Endodermal cell (in vitro differentiated cells): ENCODE results near the gene ACVR1B. TPM values are rescaled to one million over a fixed set of nuclear protein-coding genes. Genes with fewer than 3 reads are reported as not detected.
A peak's percentile ranks its signal among the peaks of the same experiment; 100 is the strongest.

Experiments
- DNase-seq: peaks from one replicate; pipeline ENCODE4 v3.0.0-alpha.2; 2017
- H3K27ac ChIP-seq: 2 replicates; pipeline ENCODE4 v1.5.1; 2013; ENCODE audit warnings: mild to moderate bottlenecking, low read depth, low read length, moderate library complexity
- H3K27me3 ChIP-seq: 2 replicates; pipeline ENCODE4 v1.6.1; 2013; ENCODE audit warnings: mild to moderate bottlenecking, low read length, moderate library complexity; ENCODE audit not compliant: insufficient read depth, control insufficient read depth, poor library complexity, severe bottlenecking
- H3K36me3 ChIP-seq: 2 replicates; pipeline ENCODE4 v1.7.0; 2013; ENCODE audit warnings: mild to moderate bottlenecking, low read length, moderate library complexity; ENCODE audit not compliant: control insufficient read depth, insufficient read depth
- H3K4me1 ChIP-seq: one replicate; pipeline ENCODE4 v1.7.0; 2013; ENCODE audit warnings: low read length; ENCODE audit not compliant: control insufficient read depth, insufficient read depth
- H3K4me3 ChIP-seq: 2 replicates; pipeline ENCODE4 v1.5.1; 2013; ENCODE audit warnings: mild to moderate bottlenecking, low read length, moderate library complexity
- H3K9ac ChIP-seq: 2 replicates; pipeline ENCODE4 v1.6.1; 2013; ENCODE audit warnings: mild to moderate bottlenecking, low read length, moderate library complexity; ENCODE audit not compliant: poor library complexity, severe bottlenecking; ENCODE audit errors: extremely low read depth
- H3K9me3 ChIP-seq: 2 replicates; pipeline ENCODE4 v1.6.1; 2013; ENCODE audit warnings: mild to moderate bottlenecking, low read length, moderate library complexity; ENCODE audit not compliant: control insufficient read depth
- H3K27ac Mint-ChIP-seq: 2 replicates; pipeline ENCODE4 v1.8.0; 2020; ENCODE audit warnings: mixed read lengths
- H3K27me3 Mint-ChIP-seq: 2 replicates; pipeline ENCODE4 v1.8.0; 2021; ENCODE audit warnings: mild to moderate bottlenecking, mixed read lengths; ENCODE audit not compliant: insufficient read depth
- H3K36me3 Mint-ChIP-seq: 2 replicates; pipeline ENCODE4 v1.8.0; 2020; ENCODE audit warnings: low read depth, mixed read lengths
- H3K4me1 Mint-ChIP-seq: 2 replicates; pipeline ENCODE4 v1.8.0; 2020; ENCODE audit warnings: mixed read lengths
- H3K4me3 Mint-ChIP-seq: 2 replicates; pipeline ENCODE4 v1.8.0; 2020; ENCODE audit warnings: mild to moderate bottlenecking, moderate library complexity, mixed read lengths
- H3K9me3 Mint-ChIP-seq: 2 replicates; pipeline ENCODE4 v1.8.0; 2020; ENCODE audit warnings: mild to moderate bottlenecking, mixed read lengths
- CTCF ChIP-seq: fragments of 200-600 bp; sonication (generic); conservative IDR thresholded peaks from 2 replicates; pipeline ENCODE4 v1.5.0; 2021; ENCODE audit warnings: antibody characterized with exemption, mild to moderate bottlenecking
- WGBS, 2 experiments: methylation state at CpG; one replicate each; pipeline versions ENCODE4 v1.1.5 to v1.1.7; 2013; ENCODE audit warnings: missing lambda C conversion rate in 2 of 2, mixed read lengths in 1 of 2; ENCODE audit not compliant: insufficient coverage in 1 of 2, insufficient read length in 1 of 2; 5-methylcytosine and 5-hydroxymethylcytosine counted together
- total RNA-seq, 2 donors: library from RNA; stranded (reverse); fragmentation: NEBNext Ultra II Directional in 1 of 2; extraction: Animal tissue kit (Norgen Biotek cat#: 25700) in 1 of 2; gene quantifications; 2 replicates in 1 of 2; 3 replicates in 1 of 2; pipeline ENCODE4 v1.2.1, GENCODE V29; 2021

Gene ACVR1B
- total RNA-seq, 2 donors from 2014 or later: 48.6 to 59.3 TPM

GRCh38 chr12:51954561-51955361 is 3.3 kb downstream of the ACVR1B start:
- peaks cover 15% of the 10 kb centered on the region for H3K36me3 ChIP-seq
- TF ChIP-seq CTCF: no peak
- peaks cover 14% of the 10 kb centered on the region for H3K27me3 ChIP-seq
- no peaks in the 10 kb centered on the region for H3K9me3 Mint-ChIP-seq
- H3K4me1 ChIP-seq: no peaks in the 10 kb centered on the region
- DNase-seq: peak; percentile 24
- H3K27ac Mint-ChIP-seq: no peak overlapping the region
- no peak overlapping the region for H3K4me3 Mint-ChIP-seq
- 89 to 91% methylated on average over 7 of the region's 7 CpGs for WGBS, 2 experiments
- H3K9ac ChIP-seq: peak overlapping the region; percentile 1
- no peak overlapping the region for H3K27ac ChIP-seq
- H3K27me3 Mint-ChIP-seq: peaks cover 14% of the 10 kb centered on the region
- peaks cover 29% of the 10 kb centered on the region for H3K4me1 Mint-ChIP-seq
- peaks cover 5% of the 10 kb centered on the region for H3K9me3 ChIP-seq
- peak overlapping the region; percentile 99 for H3K4me3 ChIP-seq
- peaks cover 30% of the 10 kb centered on the region for H3K36me3 Mint-ChIP-seq

DNA sequence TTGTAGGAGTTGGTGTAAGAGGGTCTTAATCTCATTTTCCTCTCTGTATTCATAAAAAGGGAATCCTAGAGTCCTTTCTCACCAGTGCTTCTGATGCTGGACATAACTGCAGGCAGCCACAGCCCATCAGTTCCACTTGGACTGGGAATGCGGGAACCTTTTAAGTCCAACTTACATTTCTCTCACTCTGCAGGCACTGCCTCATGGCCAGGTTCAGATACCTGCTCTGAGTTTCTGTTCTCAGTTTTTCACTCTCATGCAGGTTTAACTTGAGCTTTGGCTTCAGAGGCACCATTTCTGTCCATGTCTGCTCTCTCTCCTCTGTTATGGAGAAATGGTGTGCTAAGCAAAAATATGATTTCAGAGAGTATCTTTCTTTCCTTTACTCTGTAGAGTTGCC is 4.2 kb downstream of the ACVR1B start:
- H3K4me3 Mint-ChIP-seq: no peak overlapping the region
- peaks cover 31% of the 10 kb centered on the region for H3K4me1 Mint-ChIP-seq
- Histone ChIP-seq H3K4me3 (no peak overlapping the region), H3K9ac (no peak overlapping the region), H3K9me3 (peaks cover 5% of the 10 kb centered on the region), H3K36me3 (peaks cover 24% of the 10 kb centered on the region), H3K4me1 (no peaks in the 10 kb centered on the region), H3K27ac (no peak overlapping the region), H3K27me3 (peaks cover 4% of the 10 kb centered on the region)
- TF ChIP-seq CTCF: no peak
- 93 to 95% methylated on average over 1 of the region's 1 CpG for WGBS, 2 experiments
- peak; percentile 36 for DNase-seq
- no peak overlapping the region for H3K27ac Mint-ChIP-seq
- H3K36me3 Mint-ChIP-seq: peaks cover 38% of the 10 kb centered on the region
- H3K27me3 Mint-ChIP-seq: peaks cover 6% of the 10 kb centered on the region
- no peaks in the 10 kb centered on the region for H3K9me3 Mint-ChIP-seq

- H3K4me1 ChIP-seq: peaks cover 7% of the 10 kb centered on the region
- peaks cover 35% of the 10 kb centered on the region for H3K4me1 Mint-ChIP-seq
- TF ChIP-seq CTCF: no peak
- H3K36me3 ChIP-seq: peaks cover 36% of the 10 kb centered on the region
- H3K27ac ChIP-seq: no peak overlapping the region
- no peak overlapping the region for H3K4me3 ChIP-seq
- DNase-seq: peak; percentile 33
- H3K9me3 ChIP-seq: peaks cover 8% of the 10 kb centered on the region
- no peaks in the 10 kb centered on the region for H3K27me3 Mint-ChIP-seq
- H3K4me3 Mint-ChIP-seq: no peak overlapping the region
- WGBS, 2 experiments: 94 to 98% methylated on average over 6 to 13 of the region's 13 CpGs
- H3K9ac ChIP-seq: no peak overlapping the region
- no peaks in the 10 kb centered on the region for H3K9me3 Mint-ChIP-seq
- no peaks in the 10 kb centered on the region for H3K27me3 ChIP-seq
- H3K27ac Mint-ChIP-seq: no peak overlapping the region
- peaks cover 50% of the 10 kb centered on the region for H3K36me3 Mint-ChIP-seq
Measured at GRCh38 chr12:51958542-51958941, 7.0 kb downstream of the ACVR1B start.
